ENCODE results near the gene HDDC3.
"Not testable (repeated sequence)": the region's sequence is repeated elsewhere in the genome, so short reads cannot be mapped to it uniquely, and the experiment has no call there.

HDDC3 gene

DNA sequence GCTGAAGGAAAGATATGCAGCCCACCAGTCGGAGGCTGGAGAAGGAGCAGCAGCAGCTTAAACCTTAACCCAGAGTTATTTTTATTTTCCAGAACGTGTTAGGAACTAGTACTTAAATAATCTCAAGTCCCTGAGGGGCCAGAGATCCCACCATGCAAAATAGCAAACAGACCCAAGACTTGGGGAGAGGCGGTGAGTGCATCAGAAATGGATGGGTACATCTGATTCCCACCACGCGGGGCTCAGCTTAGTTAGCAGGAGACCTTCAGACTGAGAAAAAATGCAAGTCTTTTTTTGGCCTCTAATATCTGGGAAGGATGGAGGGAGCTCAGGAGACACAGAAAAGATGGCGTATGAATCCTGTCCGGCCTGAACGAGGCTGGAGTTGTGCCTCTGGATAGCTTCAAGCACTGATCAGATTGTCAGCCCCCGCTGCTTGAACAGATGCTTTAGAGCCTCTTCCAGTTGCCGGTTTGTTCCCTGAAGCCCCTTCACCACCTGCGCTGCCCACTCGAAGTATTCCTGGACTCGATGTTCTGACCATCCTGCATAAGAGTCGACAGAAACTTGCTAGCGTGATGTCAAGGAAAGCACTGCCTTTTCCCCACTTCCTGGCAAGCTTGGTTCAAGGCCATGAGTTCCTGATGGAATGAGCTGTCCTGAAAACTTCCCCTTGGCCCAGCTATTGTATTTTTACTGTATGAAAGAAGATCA, 1.3 kb downstream of the HDDC3 start:
- no peak for DNase-seq (ENCODE audit: low read depth in 2 of 2)

- no peak for DNase-seq (ENCODE audit: low read depth in 2 of 2)
Measured at GRCh38 chr15:90929246-90930019, 2.9 kb downstream of the HDDC3 start.

GRCh38 chr15:90928106-90928505, 4.2 kb downstream of the HDDC3 start:
- DNase-seq (ENCODE audit: low read depth in 2 of 2) = not testable (repeated sequence)

- DNase-seq (ENCODE audit: low read depth in 2 of 2) = not testable (repeated sequence)
Measured at GRCh38 chr15:90926766-90927165, 5.6 kb downstream of the HDDC3 start.

DNA sequence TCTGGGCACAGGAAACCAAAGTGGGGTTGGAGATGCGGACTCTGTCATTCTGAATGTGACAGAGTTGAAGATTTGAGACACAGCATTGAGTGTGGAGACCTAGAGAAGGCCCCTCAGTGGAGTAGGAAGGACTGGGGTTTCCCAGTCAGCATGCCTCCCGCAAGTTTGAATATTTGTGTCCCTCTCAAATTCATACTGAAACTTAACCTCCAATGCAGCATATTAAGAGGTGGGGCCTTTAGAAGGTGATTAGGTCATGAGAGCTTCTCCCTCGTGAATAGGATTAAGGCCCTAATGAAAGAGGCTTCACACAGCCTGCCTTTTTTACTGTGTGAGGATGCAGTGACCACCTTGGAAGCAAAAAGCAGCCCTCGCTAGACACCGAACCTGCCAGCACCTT, 8.0 kb downstream of the HDDC3 start:
- no peak for DNase-seq (ENCODE audit: low read depth in 2 of 2)

GRCh38 chr15:90922712-90923322, 9.5 kb downstream of the HDDC3 start:
- DNase-seq (ENCODE audit: low read depth in 2 of 2) = not testable (repeated sequence)

DNA sequence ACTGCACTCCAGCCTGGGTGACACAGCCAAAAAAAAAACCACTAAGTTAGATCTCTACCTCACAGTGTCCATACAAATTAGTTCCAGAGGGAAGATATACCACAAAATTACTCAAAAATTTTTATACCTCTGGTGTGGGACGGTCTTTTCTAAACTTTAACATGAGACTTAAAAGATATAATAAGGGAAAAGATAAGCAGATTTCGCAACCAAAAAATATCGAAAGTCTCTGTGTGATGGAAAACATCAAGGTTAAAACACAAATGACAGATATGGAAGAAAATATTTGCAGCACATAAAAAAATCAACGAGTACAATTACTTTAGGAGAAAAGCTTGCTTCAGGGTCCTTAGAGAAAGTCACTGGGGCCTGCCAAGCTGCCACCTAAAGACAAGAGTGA, 10.5 kb downstream of the HDDC3 start:
- no peak for DNase-seq (ENCODE audit: low read depth in 2 of 2)

DNA sequence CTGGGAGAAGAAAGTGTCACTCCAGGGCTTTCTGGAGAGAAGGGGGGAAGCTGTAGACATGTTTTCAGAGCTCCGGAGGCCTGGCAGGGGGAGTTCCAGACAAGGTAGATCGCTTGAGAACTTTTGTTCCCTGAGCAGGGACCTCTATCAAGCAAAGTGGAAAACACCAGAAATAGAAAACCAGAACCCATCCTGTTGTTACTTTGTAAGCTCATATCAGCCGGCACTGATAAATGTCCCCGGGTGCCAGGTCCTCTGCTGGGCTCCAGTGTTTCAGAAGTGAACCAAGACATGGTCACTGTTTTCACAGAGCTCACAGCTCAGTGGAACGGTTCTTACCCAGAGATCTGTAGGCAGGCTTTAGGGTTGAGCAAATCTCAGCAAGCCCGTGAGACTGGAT, 13.5 kb downstream of the HDDC3 start:
- no peak for DNase-seq (ENCODE audit: low read depth in 2 of 2)

DNA sequence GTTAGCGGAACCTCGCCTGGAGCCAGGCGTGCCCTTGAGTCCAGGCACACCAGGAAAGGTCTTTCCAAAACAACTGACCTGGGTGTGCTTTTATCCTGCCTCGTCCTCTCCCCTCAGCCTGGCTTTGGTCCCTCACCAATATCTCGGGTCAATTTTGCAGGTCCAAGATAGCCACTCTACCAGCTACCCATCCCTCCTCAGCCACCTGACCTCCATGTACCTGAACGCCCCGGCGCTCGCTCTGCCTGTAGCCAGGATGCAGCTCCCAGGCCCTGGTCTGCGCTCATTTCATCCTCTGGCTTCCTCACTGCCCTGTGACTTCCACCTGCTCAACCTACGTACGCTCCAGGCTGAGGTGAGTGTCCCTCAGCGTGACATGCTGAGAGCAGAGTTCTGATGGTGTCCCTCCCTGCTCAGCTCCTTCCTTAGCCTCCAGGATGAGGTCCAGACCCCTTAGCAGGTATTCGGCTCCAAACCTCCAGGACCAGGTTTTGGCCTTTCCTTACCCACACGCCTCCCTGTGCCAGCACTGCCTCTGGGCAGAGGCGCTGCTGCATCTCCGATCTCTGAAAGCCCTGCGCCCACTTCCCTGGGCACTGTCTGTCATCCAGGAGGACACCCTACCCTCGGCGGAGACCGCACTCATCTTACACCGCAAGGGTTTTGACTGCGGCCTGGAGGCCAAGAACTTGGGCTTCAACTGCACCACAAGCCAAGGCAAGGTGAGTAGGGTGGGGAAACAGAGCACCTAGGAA, 14.1 kb downstream of the HDDC3 start:
- no peak for DNase-seq (ENCODE audit: low read depth in 2 of 2)

DNA sequence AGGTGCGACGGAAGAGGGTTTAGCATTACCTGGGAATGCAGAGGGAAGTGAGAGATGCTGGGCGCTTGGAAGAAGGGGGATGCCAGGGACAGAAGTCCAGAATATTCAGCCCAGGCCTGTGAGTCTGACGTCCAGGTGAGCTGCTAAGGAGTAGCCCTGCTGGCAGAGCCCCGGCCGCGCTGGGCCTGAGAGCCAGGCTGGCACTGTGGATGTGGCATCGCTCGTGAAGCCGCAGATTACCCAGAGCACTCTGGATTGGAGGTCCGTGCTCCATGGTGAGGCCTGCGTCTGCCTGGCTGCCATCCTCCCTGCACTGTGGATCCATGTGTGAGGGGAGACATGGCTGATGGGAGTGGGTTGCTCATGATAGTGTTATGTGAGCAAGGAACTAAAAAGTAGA, 14.8 kb downstream of the HDDC3 start:
- no peak for DNase-seq (ENCODE audit: low read depth in 2 of 2)

- DNase-seq (ENCODE audit: low read depth in 2 of 2) = no peak
Measured at GRCh38 chr15:90916461-90916860, 15.9 kb downstream of the HDDC3 start.

DNA sequence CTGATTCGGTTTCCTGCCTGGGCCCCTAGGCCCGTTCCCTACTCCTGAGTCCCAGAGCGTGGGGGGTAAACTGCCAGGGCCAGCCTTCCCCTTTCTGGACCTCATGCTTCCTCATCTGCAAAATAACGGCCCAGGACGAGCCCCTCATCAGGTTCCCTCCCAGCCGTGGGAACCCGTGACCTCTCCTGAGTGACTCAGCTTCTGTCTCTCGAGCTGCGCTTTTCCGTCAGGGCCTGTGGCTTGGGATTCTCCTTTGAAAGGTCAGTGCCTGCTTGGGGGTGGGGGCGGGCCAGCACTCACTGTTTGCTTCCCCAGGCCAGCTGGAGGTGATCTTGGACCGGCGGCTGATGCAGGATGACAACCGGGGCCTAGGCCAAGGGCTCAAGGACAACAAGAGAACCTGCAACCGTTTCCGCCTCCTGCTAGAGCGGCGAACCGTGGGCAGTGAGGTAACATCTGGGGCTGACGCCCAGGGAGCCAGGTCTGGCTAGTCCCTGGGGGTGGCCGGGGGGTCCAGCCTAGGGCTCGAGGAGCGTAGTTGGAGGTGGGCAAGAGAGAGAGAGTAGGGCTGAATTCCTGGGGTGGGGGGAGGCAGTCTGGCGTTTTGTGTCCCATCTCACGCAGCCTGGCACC, 16.4 kb downstream of the HDDC3 start:
- DNase-seq (ENCODE audit: low read depth in 2 of 2) = no peak

DNA sequence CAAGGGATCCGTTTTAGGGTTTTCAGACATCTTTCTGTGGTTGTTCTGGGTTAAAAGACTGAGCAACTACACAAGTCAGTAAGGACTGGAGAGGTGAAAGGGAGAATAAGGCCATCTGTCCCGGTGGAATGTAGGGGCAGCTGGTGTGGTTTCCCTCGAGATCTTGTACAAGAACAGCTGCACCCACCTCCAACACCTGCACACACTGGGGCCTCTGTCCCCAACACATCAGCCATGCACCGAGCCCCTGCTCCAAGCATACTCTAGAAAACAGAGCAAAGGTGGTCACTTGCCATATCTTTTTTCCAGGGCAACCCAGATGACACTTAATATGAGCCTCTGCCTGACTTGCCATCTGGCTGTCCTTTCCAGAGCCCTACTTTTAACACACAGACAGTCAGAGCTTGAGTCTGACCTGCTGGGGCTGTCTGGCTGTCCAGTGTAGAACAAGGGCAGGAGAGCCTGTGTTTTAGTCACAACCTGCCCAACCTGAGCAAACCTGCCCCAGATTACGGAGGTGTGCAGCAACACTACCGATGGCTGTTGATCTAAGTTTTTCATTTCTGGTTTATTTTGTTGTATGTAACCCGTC, 17.0 kb downstream of the HDDC3 start:
- DNase-seq (ENCODE audit: low read depth in 2 of 2) = no peak

DNA sequence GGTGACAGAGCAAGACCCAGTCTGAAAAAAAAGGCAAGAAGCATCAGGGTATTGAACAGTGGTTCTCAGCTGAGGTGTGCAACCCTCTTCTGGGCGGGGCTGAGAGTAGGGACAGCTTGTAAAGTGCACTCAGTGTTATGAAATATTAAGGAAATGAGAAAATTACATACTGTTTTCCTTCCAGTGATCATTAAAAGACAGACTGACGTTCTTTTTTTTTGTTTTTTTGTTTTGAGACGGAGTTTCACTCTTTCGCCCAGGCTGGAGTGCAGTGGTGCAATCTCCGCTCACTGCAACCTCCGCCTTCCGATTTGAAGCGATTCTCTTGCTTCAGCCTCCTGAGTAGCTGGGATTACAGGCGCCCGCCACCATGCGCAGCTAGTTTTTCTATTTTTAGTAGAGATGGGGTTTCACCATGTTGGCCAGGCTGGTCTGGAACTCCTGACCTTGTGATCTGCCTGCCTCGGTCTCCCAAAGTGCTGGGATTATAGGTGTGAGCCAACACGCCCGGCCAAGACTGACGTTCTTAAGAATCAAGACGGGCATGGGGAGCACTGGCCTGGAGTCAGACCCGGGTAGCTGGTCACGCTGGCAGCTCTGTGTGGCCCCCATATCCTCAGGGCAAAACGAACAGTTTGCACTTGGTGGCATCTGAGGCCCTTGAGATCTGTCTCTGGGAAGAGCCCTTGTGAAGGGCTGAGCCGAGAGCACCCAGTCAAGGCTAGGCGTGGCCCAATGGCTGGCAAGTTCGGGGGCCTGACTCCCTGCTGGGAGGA, 17.9 kb downstream of the HDDC3 start:
- DNase-seq (ENCODE audit: low read depth in 2 of 2) = no peak

GRCh38 chr15:90913398-90913944, 18.9 kb downstream of the HDDC3 start:
- no peak for DNase-seq (ENCODE audit: low read depth in 2 of 2)

GRCh38 chr15:90912770-90913075, 19.6 kb downstream of the HDDC3 start:
- DNase-seq (ENCODE audit: low read depth in 2 of 2) = no peak

GRCh38 chr15:90911906-90912769, 20.2 kb downstream of the HDDC3 start:
- DNase-seq (ENCODE audit: low read depth in 2 of 2) = no peak

- DNase-seq (ENCODE audit: low read depth in 2 of 2) = no peak
Measured at GRCh38 chr15:90911302-90911623, 21.1 kb downstream of the HDDC3 start.

DNA sequence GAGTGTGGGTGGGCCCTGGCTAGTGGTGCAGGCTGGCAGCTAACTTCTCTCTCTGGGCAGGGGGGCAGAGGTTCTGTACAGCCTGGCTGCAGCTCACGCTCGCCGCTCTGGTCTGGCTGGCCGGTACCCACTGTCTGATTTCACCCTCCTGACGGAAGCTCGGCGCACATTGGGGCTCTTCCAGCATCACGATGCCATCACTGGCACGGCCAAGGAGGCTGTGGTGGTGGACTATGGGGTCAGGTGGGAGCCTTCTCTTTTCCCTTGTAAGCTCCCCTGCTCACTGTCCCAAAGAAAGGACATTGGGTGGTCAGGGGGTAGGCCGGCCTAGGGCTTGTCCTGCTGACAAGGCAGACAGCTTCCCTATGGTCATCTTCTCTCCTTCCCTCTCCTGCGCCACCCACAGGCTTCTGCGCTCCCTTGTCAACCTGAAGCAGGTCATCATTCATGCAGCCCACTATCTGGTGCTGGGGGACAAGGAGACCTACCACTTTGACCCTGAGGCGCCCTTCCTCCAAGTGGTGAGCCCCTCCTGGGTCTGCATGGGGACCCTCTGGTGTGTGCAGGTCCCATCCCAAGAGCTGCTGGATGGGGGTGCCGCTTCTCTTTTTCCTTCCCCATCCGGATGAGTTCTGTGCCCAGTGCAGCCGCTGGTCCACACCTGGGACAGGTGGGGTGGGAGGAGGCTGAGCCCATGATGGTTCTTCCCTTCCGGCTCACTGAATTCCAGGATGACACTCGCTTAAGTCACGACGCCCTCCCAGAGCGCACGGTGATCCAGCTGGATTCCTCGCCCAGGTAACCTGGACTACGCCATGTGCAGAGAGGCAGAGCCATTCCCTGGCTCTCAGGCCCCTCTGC, 21.7 kb downstream of the HDDC3 start:
- DNase-seq (ENCODE audit: low read depth in 2 of 2) = no peak
